GM23338 (cell line): Measurements from ENCODE around the gene SP9.
A peak's percentile ranks its signal among the peaks of the same experiment; 100 is the strongest.

ENCODE experiments used
- CTCF ChIP-seq, 2 experiments: fragments of 200-600 bp in 1 of 2; sonication (generic) in 1 of 2; conservative IDR thresholded peaks; 2 replicates each; pipeline versions ENCODE4 v1.5.1 to v1.6.1; 2016 to 2017; ENCODE audit warnings: antibody characterized with exemption in 2 of 2, low read depth in 2 of 2, mild to moderate bottlenecking in 2 of 2, moderate library complexity in 1 of 2
- EZH2 ChIP-seq: fragments of 200-600 bp; sonication (generic); IDR thresholded peaks from one replicate; pipeline ENCODE4 v1.8.0; 2017; ENCODE audit warnings: antibody characterized with exemption, mild to moderate bottlenecking, low read depth; ENCODE audit not compliant: unreplicated experiment
- EZH2phosphoT487 ChIP-seq: fragments of 200-600 bp; sonication (generic); IDR thresholded peaks from one replicate; pipeline ENCODE4 v1.8.1; 2018; ENCODE audit warnings: antibody characterized with exemption; ENCODE audit not compliant: unreplicated experiment
- REST ChIP-seq: IDR thresholded peaks from one replicate; pipeline ENCODE4 v1.6.1; 2018; ENCODE audit warnings: antibody characterized with exemption; ENCODE audit not compliant: unreplicated experiment

GRCh38 chr2:174336501-174337336 is 2.0 kb downstream of the SP9 start:
- peak; percentile 13 to 24; a peak in 2 of 4 replicates for TF ChIP-seq CTCF (conservative IDR thresholded peaks at IDR 0.05; ENCODE audit: low read depth in 2 of 2)
- peak; percentile 86 for TF ChIP-seq EZH2
- TF ChIP-seq REST: no peak
- TF ChIP-seq EZH2phosphoT487: peak; percentile 80
